ENCODE results near the gene NAA35.
"Not testable (repeated sequence)": the region's sequence is repeated elsewhere in the genome, so short reads cannot be mapped to it uniquely, and the experiment has no call there.

Gene NAA35

DNA sequence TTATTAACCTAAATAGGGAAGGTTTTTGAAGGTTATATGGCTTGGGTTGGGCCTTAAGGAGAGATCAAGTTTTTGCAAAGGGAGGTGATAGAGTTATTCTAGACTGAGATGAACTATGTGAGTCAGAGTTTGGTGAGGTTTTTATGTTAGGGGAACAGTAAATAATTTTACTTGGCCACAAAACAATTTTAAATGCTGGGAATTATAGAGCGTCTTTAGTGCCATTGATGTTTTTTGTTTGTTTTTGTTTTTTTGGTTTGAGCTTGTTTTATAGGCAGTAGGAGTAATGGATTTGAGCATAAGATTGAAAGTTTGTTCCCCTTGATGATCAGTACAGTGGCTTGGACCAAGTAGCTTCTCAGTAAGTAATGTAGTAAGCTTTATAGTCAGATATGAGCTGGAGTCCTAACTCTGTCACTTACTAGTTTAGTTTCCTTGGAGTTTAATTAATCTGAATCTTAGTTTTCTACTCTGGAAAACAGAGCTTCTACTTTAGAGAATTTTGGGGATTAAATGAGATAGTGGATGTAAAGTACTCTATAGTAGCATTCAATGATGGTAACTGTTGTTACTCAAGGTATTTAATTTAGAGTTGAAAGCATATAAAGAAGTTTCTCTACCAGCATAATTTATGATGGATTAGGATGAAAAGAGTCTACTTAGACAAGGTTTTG is 2.9 kb downstream of the NAA35 start:
- H3K4me3 ChIP-seq (ENCODE audit: low read depth, low read length): no peak overlapping the region

DNA sequence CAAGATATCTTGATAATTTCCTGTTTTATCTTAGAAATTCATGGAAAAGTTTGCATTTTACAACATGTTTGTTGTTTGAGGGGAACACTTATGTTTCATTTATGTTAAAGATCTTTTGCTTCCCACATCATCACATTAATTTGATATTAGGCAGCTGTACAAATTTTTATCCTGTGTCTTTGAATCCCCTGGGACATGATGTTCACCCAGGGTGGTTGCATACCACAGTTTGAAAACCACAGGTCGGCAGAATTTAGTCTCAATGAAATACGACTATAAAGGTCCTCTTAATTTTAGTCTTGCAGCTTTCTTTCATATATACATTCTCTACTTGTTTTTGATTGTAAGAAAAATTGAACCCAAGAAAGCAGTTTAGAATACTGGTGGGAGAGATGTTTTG is 3.7 kb downstream of the NAA35 start:
- H3K4me3 ChIP-seq (ENCODE audit: low read depth, low read length): no peak overlapping the region

DNA sequence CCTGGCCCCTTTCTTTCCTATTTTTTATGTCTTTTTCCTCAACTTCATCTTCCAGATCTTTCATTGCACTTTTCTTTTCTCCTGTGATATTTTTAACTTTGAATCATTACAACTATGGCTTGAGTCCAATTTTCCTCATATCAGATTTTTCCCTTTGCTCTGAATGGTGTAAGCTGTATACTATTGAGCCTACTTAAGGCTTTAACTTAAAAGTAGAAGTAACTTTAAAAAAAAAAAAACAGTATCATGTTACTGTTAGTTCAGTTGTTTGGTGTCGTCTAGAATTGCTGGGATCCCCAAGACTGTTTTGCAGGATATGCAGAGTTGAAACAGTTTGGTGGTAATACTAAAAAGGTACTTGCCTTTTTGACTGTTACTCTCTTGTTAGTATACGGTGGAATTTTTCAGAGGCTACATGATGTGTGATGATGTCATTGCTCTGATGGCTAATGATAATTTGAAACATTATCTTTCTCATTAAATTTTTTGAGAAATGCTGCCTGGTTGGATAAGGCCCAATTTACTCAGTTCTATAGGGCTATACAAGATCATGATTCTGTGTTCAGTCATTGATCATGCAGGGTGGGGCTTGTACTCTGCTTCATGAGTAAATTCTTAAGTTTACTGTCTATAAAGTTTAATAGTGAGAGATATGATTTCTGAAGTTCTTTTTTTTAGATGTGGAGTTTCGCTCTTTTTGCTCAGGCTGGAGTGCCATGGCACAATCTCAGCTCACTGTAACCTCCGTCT is 8.8 kb downstream of the NAA35 start:
- no peak overlapping the region for H3K4me3 ChIP-seq (ENCODE audit: low read depth, low read length)

DNA sequence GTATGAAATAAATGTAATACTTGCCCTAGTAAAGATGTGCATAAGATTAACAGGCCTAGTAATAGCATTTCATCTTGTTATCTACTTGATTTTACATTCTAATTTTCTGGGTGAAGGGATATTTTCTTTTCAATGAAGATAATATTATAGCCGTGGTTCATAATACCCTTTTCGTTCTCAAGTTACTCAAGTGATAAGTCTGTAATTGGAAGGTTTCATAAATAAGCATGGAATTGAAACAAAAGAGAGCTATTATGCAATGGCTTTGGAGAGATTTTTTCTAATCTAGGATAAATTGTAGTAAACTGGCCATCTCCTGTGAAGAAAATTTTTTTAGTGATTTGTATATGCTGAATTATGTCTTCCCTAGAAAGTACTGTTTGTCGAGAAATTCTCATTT is 19.0 kb downstream of the NAA35 start:
- no peak overlapping the region for H3K4me3 ChIP-seq (ENCODE audit: low read depth, low read length)

DNA sequence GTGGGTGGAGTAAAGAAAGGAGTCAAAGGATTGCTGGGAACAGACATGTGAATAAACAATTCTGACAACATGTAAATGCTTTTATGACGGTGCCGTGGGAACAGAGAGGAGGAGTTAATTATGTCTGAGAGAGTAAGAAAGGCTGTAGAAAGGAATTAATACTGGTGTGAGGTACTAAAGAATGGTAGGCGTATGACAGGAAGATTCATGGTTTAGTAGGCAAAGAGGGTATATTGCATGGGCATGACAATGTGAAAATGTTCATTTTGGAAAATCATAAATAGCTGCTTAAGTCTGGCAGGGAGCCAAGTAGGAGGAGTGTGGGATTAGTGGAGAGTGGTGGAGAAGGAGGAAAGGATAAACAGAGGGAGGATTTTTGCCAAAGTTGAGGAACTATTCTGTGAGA is 19.7 kb downstream of the NAA35 start:
- no peak overlapping the region for H3K4me3 ChIP-seq (ENCODE audit: low read depth, low read length)

DNA sequence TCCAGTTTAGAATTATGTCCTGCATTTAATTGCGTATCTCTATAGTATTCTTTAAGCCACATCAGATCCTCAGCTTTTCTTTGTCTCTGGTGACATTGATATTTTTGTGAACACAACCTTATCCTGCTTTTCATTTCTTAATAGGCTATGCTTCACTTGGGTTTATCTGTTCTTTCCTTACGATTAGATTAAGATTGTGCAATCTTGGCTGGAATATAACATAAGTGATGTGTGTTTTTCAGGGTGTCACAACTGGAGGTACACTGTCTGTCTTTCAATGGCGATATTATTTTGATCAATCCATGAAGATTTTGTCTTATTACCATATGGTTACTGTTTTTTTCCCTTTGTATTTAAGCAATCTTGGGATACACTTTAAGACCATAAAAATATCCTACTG is 23.6 kb downstream of the NAA35 start:
- H3K4me3 ChIP-seq (ENCODE audit: low read depth, low read length): no peak overlapping the region

DNA sequence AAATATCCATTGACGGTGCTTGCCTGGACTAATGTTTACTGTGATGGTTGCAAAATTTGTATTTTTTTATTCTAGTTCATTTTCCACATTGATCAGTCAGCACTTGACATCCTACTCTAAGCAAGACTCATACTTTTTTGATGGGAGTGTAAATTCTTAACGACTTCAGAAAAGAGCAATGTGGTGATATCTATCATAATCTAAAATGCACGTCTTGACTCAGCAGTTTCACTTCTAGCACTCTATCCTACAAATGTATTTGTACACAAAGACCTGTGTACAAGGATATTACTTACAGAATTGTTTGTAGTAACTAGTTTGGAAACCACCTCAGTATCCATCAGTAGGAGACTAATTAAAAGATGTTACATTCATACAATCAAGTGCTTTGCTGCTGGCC is 24.0 kb downstream of the NAA35 start:
- H3K4me3 ChIP-seq (ENCODE audit: low read depth, low read length): no peak overlapping the region

DNA sequence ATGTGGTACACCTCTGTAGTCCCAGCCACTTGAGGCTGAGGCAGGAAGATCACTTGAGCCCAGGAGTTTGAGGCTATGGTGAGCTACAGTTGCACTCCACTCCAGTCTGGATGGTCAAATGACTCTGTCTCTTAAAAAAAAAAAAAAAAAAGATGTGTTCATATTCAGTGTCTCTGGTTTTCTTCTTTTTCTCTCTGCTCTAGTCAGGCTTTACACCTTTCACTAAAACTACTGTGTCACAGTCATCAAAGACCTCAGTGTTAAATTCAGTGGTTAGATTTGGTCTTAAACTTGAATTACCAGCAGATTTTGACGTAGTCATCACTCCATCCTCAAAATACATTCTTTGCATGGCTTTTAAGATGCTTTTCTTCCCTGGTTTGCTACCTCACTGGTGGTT is 28.8 kb downstream of the NAA35 start:
- H3K4me3 ChIP-seq (ENCODE audit: low read depth, low read length): no peak overlapping the region

DNA sequence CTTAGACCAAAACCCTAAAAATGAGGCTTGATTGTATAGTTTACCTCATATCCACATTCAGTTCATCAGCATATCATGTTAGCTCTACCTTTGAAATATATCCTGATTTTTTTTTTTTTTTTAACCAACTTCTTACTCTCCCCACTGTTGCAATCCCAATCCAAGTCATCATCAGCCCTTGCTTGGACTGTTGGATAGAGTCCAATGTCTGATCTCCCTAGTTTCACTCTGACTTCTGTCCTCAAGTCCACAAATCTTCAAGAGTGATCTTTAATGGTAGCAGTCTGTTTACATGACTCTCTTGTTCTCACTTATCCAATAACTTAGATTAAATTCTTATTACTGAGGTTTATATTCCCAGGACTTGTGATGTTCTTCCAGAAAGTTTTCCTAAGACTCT is 30.8 kb downstream of the NAA35 start:
- no peak overlapping the region for H3K4me3 ChIP-seq (ENCODE audit: low read depth, low read length)

DNA sequence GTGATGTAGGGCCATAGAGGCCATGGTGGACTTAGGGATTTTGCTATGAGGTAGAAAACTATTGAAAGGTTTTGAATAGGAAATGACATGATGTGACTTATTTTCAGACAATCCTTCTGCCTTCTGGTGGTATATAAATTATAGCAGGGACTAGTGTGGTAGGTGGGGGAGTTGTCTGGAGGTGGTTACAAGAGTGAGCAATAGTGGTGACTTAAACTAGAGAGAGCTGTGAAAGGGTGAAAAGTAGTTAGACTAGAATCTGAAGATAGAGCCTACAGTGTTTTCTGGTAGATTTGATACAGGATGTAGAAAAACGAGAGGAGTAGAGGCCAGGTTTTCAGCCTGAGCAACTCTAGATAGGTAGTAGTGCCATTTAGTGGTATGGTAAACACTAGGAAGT is 32.3 kb downstream of the NAA35 start:
- H3K4me3 ChIP-seq (ENCODE audit: low read depth, low read length): no peak overlapping the region

DNA sequence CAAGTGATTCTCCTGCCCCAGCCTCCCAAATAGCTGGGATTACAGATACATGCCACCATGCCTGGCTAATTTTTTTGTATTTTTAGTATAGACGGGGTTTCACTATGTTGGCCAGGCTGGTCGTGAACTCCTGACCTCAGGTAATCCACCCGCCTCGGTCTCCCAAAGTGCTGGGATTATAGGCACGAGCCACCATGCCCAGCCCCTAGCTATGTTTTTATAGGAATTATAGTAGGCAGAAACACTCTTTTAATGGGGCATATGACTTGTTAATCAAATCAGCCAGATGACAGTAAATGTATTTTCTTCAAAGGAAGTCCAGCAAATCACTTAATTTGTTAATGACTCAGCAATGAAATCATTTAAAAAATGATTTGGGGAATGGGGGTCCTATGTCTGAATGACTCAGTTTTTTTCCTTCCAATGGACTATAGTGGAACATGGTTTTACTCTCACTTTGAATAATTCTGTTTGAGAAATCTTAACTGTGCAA is 33.2 kb downstream of the NAA35 start:
- not testable (repeated sequence) for H3K4me3 ChIP-seq (ENCODE audit: low read depth, low read length)

DNA sequence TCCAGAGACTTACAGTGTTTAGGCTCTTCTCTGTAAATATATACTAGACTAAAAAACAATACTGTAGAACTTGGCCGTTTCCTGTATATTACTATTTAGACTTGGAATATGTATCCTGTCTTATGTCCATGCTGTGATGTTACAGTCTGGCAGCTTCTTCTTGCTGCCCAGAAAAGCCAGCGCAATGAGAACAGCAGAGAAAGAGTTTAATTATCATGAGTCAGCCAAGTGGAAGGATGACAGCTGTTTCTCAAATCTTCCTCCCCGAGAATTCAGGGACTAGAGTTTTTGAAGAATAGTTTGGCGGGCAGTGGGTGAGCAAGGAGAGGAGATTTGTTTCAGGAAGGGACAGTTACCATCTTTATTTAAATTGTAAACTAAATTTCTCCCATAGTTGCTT is 37.5 kb downstream of the NAA35 start:
- no peak overlapping the region for H3K4me3 ChIP-seq (ENCODE audit: low read depth, low read length)

DNA sequence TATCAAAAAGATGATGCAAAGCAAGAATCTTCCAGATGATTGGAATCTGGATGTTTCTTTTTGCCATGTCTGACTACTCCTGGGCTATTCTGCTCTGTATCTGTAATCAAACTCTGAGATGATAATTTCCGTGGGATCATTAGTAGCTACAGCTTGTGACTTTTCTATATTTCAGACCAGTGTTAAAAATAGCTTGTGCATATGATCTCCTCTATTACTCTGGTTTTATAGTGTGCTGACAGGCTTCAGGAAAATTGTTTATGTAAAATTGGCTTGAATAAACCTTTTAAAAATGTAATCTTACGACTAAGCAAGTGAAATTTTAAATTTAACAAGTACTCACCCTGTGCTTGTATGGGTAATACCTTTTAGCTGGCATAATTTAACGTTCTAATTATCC is 40.4 kb downstream of the NAA35 start:
- H3K4me3 ChIP-seq (ENCODE audit: low read depth, low read length): no peak overlapping the region

DNA sequence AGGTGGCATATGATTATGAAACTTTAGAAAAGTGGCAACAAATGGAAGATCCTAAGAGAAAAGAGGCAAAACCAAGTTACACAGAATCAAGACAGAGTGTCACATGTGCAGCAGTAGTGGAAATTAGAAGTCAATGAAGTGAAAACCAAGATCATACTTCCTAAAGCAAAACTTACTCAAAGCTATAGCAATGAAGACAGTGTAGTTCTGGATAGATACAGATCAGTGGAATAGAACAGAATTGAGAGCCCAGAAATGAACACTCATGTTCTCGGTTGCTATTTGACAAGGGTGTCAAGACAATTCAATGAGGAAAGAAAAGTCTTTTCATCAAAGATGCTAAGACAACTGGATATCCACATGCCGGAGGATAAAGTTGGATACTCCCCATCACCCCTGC is 43.5 kb downstream of the NAA35 start:
- H3K4me3 ChIP-seq (ENCODE audit: low read depth, low read length): no peak overlapping the region

DNA sequence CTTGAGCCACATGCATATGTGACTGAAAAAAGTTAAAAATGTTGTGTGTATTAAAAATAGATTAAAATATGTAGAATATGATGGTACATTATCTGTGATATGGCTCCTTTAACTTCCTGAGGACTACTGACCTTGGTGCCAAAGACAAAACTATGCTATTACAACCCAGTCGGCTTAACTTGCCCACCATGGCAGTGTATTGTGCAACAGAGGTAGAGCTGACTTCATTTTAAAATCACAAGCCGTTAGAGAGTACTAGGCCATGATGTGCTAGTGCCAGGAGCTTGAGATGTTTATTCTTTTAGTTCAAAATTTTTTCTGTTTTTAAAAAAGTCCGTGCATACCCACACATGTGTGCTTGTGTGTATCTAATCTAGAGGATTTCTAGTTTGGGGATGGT is 46.3 kb downstream of the NAA35 start:
- no peak overlapping the region for H3K4me3 ChIP-seq (ENCODE audit: low read depth, low read length)

DNA sequence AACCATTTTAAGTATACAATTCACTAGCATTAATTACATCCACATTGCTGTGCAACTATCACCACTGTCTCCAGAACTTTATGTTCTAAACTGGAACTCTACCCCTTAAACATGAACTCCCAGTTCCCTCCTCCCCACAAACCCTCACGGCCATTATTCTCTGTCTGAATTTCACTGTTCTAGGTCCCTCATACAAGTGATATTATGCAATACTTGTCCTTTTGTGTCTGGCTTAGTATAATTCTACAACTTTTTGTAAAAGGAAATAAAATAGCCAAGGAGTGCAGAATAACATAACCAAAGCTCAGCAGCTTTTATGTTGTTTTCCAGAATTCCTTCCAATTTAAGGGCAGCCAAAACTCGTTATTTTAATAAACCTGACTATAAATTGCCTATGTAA is 53.2 kb downstream of the NAA35 start:
- no peak overlapping the region for H3K4me3 ChIP-seq (ENCODE audit: low read depth, low read length)

DNA sequence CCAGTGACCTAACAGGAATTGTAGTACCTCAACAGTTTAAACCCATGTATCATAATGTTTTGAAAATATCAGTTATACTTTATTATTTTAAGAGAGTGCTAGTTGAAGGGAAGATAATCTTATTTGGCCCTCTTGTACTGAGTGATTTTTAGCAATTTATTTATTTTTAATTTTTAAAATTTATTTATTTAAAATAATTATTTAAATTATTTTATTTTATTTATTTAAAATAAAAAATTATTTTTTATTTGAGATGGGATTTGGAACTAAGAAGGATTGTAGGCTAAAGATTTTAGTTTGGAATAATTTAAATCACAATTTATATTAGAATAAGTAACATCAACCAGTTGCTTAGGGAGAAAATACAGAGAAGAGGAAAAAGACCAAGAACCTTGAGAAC is 54.2 kb downstream of the NAA35 start:
- no peak overlapping the region for H3K4me3 ChIP-seq (ENCODE audit: low read depth, low read length)

DNA sequence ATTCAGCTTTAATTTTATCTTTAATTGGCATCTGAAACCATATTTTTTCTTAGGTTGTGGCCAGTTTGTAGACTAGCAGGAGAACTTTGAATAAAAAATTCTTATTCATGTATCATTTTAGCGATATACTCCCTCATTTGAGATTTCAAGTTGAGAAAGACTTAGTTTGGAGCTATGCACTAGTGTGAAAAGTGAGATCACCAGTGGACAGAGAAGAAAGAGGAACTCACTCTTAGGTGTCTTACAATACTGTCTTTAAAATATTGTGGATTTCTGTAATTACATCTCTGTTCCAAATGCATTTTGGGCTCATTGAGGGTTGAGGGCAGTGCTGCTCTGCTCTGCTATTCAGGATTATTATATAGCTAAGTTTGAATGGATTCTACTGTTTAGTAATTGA is 54.7 kb downstream of the NAA35 start:
- H3K4me3 ChIP-seq (ENCODE audit: low read depth, low read length): no peak overlapping the region

DNA sequence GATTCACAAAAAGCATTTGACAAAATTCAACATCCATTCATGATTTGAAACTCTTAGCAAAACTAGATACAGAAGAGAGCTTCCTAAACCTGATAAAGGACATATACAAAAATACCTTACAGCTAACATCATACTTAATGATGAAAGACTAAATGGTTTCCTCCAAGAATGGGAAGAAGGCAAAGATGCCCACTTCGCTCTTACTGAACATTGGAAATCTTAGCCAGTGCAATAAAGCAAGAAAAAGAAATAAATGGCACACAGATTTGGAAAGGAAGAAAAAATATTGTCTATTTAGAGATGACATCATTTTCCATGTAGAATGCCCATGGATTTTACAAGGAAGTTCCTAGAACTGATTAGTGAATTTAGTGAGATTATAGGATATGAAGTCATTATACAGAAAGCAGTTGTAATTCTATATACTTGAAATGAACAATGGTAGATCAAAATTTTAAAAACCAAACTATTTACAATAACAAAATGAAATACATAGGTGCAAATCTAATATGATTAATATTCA is 64.4 kb downstream of the NAA35 start:
- H3K4me3 ChIP-seq (ENCODE audit: low read depth, low read length): no peak overlapping the region

DNA sequence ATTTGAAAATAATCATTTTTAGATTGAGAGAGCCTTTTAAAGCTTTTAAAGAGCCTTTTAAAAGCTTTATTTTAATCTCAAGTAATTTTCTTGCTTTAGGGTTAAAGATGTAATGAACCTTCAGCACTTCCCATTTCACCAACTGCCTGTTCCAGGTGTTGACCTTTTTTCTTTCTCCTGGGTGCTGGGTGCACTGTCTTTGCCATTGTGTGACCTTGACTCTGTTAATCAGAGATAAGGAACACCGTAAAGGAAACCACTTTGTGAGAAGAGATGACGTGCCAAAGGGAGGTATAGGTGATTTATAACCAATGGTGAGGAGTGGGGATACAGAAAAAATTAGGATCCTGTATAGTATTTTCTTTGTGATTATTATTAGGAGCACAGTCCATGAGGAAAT is 68.2 kb downstream of the NAA35 start:
- H3K4me3 ChIP-seq (ENCODE audit: low read depth, low read length): no peak overlapping the region

DNA sequence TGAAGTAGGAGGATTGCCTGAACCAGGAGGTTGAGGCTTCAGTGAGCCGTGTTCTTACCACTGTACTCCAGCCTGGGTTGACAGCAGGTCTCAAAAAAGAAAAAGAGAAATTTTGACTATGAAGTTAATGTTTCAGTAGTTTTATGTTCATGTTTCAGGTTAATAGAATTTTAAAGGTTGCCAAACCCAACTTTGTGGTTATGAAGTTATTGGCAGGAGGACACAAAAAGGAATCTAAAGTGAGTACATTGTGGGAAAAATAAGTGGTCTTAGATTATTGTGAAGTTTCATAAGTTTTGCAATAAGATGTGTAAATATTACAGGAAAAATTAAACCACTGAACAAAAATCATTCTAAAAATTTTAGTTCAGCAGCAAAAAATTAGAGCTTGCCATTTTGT is 79.8 kb downstream of the NAA35 start:
- no peak overlapping the region for H3K4me3 ChIP-seq (ENCODE audit: low read depth, low read length)

DNA sequence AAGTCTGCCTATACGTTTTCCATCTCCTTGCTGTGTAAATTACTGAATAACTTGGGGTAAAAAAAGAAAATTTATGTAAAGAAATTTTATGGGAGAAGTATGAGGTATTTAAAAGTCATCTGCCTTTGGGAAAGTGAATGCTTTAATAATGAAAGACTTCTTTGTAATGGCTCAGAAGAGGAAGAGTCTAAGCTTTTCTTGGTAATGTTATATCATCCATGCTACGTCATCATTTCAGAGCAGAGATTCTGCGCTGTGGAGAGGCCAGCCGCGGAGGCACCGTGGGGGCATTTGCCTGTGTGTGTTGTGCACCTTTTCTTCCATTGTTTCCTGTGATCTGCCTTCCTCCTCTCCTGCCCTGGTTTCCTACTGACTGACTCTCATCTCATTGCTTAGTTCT is 80.2 kb downstream of the NAA35 start:
- no peak overlapping the region for H3K4me3 ChIP-seq (ENCODE audit: low read depth, low read length)
